Cerebellar nuclear complex (tissue), 1 donor: Measurements from ENCODE around the gene KCNJ2.

Experiments
- DNase-seq, 2 experiments: peaks; one replicate each; lab custom pipeline; 2025; lab: John Stamatoyannopoulos, UW

Gene KCNJ2

DNA sequence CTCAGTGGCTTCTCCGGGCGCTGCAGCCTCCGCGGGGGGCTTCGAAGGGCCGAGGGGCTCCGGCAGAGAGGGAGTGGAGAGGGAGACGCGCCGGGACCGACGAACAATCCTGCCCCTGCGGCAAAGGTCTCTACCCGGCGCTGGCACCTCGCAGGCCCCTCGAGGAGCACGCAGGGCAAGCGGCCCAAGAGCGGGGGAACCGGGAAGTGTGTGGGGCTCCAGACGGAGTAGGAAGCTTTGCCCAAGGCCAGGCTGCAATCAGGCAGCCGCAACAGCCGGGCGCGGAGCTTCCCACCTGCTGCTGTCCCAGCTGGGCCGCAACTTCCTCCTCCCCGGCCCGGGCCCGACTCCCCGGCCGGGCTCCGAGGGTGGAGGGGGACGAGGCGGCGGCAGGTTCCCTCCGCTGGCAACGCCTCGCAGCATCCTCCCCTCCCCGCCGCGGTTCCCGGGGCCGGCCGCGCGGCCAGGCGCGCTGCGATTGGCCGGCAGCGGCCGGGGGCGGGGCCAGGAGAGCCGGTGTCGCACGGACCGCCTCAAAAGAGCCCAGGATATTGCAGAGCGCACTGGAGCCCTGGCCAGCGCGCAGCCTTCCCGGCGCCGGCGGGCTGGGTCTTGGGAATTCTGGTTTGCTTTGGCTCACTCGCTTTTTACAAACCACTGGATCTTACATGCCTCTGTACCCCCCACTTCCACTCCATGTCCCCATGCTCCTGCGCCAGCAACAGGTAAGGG, at the start of gene KCNJ2:
KCNJ2 (plus strand) TSS at position 556 of the 732 bp plus-strand sequence. CDS start 5,508 bp downstream, outside the sequence.
- DNase-seq = no peak

DNA sequence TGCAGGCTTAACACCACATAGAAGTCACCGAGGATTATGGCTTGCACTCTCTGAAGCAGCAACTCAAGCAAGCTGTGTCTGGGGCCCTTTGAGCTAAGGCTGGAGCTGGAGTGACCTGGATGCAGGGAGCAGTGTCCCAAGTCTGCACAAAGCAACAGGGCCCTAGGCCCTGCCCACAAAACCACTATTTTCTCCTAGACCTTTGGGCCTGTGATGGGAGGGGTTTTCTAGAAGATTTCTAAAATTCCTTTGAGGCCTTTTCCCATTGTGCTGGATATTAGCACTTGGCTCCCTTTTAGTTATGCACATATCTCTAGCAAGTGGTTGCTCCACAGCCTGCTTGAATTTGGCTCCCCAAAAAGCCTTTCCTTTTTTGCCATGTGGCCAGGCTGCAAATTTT, 49.8 kb upstream of the KCNJ2 start:
- no peak for DNase-seq

DNA sequence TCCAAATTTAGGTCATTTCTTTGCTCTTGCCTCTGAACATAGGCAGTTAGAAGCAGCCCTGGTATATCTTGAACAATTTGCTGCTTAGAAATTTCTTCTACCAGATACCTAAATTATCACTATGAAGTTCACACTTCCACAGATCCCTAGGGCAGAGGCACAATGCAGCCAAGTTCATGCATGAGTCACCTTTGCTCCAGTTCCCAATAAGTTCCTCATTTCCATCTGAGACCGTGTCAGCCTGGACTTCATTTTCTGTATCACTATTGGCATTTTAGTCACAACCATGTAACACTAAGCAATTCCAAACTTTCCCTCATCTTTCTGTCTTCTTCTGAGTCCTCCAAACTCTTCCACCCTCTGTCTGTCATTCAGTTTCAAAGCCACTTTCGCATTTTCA, 49.3 kb upstream of the KCNJ2 start:
- no peak for DNase-seq

DNA sequence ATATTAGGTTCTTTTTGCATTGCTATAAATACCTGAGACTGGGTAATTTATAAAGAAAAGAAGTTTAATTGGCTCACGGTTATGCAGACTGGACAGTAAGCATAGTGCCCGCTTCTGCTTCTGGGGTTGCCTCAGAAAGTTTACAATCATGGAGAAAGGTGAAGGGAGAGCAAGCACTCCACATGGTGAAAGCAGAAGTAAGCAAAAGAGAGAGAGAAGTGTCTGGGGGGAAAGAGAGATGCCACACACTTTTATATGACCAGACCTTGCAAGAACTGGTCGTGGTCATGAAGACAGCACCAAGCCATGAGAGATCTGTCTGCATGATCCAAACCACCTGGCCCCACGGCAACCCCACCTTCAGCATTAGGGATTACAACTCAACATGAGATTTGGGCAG, 48.9 kb upstream of the KCNJ2 start:
- no peak for DNase-seq

DNA sequence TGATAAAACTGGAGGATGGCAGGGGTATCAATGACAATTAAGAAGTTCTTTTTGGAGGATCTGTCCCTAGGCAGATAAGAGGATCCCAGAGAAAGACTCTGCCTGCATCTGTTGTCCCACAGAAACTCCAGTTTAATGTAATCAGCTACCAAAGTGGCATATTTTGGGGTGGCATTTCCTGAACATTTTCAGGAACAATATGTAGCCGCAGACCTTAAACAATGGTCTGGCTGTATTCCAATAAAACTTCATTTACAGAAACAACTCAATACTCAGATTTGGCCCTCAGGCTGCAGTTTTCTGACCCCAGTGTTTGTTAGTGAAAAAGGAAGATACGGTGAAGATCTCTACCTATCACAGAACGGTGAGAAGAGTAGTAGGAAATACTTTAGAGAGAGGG, 48.2 kb upstream of the KCNJ2 start:
- DNase-seq = no peak

DNA sequence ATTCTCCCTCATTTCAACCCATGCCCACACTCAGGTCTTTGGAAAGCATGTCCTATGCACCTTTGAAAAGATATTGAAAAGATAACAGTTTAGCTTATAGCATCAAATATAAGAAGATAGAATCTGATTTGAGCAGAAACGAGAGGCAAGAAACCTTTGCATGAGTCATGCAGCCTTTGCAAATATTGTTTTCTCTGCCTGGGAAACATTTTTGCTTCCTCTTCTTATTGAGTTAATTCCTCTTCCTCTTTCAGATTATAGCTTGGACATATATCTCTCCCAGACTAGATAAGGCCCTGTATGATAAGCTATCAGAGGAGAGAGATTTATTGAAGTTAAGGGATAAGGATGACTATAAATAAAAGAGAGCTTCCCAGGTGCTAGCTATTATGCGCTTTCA, 46.1 kb upstream of the KCNJ2 start:
- no peak for DNase-seq

DNA sequence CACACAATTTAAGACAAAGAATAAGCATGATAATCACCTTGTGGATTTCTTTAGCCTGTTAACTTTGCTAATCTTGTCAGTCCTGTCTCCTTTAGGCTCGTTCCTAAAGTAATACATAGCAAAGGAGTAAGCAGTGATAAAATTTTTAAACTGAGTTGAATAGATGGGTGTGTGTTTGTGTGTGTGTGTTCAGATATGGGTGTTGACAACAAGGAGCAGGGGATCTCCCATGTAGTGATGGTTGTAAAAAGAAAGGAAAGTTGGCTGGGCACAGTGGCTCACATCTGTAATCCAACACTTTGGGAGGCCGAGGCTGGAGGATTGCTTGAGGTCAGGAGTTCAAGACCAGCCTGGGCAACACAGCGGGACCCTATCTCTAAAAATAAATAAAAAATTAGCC, 44.6 kb upstream of the KCNJ2 start:
- DNase-seq = no peak

DNA sequence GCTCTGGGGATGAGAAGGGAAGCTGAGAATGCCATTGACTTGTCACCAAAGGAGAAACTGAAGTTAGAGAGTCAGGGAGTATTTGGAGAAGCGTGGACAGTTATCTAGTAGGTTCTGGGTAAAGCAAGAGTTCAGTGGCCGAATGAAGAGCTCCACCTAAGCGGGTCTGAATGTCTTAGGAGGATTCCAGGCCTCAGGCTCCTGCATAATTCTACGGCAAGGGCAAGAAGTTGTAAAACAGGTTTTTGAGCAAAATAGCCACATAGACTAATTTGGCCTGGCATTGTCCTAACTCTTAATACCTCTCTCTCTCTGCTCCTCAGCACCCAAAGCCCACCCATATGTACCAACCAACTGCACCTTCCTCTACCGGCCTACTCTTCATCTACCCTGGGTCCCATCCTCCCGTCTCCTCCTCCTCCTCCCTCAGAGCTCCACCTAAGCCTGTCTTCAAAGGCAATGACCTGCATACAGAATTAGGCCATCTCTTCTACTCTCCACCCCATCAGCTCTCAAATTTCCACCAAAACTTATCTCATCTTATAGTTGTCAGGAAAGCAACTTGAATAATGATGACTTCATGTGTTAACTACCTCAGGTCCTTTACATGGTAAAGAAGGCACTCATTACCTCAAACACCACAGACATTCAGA, 42.0 kb upstream of the KCNJ2 start:
- no peak for DNase-seq

DNA sequence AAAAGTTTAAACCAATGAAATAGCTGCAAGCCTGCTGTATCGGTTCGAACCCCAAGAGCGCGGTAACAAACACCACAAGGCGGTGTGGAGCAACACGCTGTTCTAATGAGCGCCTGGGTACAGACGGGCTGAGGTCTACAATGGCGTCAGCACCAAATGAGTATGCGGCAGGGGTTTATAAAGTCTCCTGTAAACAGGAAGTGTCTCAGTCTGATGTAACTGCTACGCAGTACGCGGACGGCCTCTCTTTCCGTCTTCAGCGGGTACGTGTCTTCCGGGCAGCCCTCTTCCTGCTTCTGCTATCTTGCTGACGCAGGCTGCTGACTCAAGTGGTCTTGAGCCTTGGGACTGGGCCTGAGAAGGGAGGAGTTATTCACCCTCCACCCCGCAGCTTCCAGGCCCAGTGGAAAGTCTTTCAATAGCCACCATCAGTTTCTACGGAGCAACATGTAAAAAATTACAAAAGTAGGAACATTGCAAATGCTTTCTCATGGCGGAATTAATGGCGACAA, 40.5 kb upstream of the KCNJ2 start:
- DNase-seq = no peak

DNA sequence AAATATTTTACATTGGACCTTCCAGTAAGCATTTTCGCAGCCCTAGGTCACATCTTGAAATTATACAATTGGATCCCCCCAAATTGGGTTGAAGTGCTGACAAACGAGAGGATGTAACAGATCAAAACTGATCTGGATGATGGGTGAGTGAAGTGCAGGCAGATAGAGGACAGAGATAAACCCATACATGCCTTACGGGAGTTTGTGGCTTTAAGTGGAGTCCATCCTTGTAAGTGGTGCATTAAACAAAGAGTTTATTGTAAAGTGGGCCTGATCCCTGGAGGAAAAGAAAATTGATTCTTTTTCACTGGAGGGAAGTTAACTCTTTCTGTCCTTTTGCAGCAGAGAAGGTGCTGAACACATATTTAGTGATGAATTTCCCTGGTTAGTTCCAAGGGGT, 39.0 kb upstream of the KCNJ2 start:
- no peak for DNase-seq

DNA sequence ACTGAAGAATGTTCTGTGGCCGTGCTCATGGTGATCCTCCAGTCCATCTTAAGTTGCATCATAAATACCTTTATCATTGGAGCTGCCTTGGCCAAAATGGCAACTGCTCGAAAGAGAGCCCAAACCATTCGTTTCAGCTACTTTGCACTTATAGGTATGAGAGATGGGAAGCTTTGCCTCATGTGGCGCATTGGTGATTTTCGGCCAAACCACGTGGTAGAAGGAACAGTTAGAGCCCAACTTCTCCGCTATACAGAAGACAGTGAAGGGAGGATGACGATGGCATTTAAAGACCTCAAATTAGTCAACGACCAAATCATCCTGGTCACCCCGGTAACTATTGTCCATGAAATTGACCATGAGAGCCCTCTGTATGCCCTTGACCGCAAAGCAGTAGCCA, 36.8 kb upstream of the KCNJ2 start:
- DNase-seq = no peak

DNA sequence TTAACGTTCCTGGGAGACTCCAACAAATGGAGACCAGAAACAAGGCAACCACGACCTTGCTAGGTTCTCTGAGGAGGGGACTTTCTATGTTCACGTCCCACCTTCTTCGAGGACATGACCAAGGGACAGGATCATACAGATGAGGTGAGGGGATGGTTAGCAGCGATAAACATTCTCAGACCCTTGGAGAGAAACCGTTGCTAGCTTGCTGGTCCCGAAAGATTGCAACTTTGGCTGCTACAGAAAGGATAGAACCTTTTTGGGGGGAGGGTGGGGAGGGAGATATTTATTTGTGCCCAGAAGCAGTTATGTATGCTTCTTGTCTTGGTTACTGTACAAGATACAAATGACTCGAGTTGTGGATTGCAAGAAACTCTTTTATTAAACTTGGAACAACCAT, 35.3 kb upstream of the KCNJ2 start:
- DNase-seq = no peak

DNA sequence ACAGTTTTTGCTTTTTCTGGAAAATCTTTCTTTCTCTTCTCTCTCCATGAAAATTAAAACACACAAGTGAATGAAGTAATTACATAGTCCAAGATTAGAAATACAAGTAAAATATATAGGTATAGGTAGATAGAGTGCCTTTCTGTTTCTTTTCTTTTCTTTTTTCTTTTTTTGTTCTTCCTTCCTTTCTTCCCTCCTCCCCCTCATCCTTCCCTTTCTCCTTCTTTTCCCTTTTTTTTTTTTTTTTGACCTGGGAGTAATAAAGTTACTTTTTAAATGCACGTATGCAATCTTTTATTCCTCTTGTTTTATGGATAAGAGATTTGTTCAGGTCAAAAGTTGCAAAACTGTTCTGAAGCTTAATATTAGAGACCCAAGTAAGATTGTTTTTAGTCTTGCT, 34.6 kb upstream of the KCNJ2 start:
- no peak for DNase-seq

DNA sequence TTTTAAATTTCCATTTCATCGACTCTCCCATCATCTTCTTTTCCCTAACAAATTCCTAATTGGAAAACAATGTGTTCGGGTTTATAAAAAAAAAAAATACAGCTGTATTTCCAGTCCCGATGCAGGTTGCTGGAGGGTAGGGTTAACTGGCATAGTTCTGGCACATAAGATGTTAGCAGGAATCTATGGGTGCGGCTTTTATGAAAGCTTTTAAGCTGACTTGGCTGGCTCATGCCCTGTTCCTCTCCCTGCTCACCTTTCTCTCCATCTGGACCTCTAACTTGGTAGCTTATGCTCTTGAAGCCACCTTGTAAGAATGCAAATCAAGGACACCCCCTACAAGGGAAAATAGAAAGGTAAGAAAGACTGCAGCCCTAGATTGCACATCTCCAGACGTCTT, 33.2 kb upstream of the KCNJ2 start:
- DNase-seq = no peak

DNA sequence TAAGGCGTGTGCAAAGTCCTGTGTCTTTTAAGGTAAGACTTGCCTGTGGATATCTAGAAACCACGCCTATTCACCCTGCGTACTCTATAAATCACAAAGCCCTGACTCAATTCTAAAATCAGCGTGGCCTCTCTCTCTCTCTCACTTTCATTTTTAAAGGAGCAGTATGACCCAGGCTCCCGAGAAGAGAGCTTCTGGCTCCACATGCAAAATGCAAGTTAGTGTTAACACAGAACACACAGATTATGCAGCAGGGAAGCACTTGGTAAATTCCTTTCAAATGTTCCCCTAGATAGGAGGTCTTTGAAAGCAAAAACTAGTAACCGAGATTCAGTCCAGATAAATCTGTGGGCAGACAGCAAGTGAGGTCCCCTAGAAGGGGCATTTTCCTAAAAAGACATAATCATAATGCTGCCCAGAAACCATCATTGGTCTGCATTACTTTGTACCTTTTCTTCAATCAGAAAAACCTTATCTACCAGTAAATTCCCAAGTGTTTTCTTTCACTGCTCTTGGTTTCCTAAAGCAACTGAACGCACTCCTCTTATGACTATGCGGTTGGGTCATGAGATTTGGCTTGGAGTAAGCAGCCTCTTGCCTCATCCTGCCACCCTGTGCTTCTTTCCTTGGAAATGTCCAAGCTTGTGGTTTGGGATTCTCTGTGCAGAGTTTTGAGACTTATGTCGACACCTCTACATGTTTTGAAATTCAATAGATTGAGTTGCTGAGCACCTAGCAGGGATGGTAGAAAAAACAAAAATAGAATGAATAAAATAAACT, 31.7 kb upstream of the KCNJ2 start:
- no peak for DNase-seq

DNA sequence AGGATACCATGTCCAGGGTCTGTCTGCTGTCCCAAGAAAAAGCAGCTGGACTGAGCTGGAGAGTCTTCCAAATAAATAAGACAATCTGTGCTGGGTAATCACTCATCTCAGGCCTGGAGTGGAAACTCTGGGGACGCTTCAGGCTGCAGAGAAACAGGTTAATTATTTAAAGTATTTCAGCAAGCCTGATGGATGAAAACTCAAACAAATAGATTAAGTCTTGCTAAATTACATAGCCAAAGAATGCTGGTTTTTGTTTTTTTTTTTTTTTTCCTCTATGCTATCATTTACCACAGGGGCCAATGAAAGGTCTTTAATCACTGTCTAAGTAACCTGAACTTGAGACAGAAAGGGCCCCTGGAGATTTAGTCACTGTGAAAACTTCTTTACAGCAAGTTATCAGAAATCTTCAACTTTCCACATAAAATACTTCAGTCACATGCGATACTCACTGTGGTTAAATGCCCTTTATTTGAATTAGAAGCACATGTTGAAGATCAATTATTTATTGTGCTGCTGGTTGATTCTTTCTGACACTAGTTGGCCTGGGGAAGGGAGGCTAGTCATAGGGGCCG, 31.0 kb upstream of the KCNJ2 start:
- no peak for DNase-seq

DNA sequence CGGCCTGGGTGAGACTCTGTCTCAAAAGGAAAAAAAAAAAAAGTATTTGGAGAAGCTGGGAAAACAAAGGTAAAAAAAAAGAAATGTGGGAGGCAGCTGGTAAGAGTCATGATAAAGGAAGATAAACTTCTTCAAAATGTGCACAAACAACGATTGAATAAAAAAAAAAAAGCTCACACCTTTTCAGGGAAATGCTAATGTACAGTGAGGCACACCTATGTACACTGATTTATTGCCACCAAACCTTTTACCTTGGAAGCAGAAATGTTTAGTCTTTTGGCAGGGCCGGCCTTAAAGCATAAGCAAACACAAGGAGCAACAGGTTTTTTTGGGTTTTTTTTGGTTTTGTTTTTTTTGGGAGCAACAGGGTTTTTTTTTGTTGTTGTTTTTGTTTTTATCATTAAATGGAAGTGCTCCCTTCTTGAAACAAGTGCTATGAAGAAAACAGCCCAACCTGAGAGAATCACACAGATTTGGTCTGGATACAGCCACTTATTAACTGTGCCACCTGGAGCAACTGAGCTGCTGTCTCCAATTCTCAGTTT, 29.8 kb upstream of the KCNJ2 start:
- DNase-seq = no peak

DNA sequence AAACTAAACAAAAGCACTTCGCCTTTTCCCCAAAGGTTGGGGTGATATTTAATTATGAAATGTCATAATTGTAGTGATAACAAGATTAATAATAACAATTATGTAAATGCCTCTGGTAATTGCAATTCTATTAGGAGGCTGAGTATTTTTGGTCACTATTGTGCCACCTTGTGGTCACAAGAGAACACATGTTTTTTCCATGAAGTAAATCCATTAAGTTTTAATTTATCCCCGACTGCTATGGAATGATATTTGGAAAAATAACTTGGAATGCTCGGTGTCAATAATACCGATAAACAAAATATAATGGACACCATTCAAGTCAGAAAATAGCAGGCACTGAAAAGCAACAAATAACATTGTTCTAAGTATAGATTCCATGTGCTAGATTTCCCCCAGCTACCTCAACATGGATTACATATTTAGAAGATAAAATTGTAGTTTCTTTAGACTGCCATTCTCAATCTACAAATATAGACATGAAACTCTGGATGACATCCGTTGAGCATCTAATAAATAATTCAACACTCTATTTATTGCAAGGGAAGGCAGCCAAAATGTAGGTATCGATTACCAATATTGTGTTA, 25.0 kb upstream of the KCNJ2 start:
- DNase-seq = no peak

DNA sequence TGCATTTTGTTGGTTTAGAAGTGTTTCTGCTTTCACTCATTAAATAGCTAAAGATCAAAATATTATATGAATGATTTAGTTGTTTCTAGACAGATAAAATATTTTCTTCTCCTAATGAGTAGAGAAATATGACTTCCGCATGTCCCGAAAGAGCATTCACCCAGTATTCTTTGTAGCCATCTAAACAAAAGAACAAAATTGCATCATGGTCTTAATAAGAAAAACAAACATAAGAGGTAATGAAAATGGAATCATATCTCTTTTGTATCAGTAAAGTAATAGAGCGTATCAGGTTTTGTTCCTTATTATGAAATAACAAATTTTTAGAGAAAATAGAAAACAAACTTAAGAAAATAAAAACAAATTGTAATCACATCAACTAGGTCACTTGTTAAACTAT, 16.1 kb upstream of the KCNJ2 start:
- DNase-seq = no peak

DNA sequence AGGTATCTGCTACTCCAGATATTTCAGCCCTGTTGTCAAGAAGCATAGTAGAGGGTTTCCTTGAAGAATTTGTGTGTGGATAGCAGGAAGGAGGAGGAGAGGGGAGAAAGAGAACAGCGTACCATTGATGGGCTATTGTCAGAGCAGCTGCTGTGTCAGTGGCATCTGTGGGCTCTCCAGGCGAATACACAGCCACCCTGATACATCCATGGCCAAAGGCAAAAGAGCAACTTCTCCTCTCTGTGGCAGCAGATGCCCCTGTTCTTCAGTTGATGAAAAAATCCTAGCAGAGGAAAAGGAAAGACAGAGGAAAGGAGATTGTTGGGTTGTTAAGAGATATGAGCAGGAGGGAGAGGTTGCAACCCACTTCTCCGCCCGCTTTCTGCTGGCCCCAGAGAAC, 12.2 kb upstream of the KCNJ2 start:
- no peak for DNase-seq

DNA sequence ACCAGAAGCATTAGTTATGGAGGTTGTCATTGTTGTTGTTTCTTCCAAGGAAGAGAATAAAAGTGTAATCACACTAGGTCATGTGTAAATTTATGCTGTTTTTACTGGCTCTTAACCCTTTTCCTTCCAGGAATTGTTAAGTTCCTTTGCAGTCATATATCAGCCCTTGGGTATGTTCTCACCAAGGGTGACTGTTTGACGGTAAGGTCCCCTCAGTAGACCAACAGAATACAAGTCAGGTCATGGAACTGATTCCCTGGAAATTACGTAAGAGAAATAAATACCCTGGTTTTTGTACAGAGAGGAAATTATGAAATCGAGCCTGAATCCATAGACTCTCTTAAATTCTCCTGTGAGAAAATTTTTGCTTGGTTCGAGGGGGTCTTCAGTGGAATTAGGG, 11.2 kb upstream of the KCNJ2 start:
- no peak for DNase-seq

DNA sequence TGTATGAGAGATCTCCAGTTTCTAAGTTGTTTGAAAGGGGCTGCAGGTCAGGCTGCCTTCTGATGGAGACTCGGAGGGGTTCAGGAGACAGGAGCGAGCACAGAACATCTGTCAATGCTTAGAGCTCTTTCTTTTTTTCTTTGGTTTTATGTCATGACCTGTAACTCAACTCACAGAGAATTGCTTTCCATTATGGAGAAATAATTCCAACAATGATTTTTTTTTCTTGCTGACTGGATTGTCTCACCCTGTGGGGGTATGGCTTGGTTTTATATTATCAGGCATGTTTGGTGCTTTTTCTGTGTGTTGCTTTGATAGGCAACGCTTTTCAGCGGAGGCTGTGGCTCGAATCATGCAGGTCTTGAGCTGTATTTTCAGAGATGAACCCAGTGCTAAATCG, 10.7 kb upstream of the KCNJ2 start:
- no peak for DNase-seq
